RPMI8226 (cell line): ENCODE data around the gene CAPNS1.
"Not testable (repeated sequence)": the region's sequence is repeated elsewhere in the genome, so short reads cannot be mapped to it uniquely, and the experiment has no call there.

Experiments used
- DNase-seq: peaks from one replicate; pipeline ENCODE4 v3.0.0-alpha.2; 2015

Gene CAPNS1

GRCh38 chr19:36151144-36152018 lies 11.5 kb downstream of the CAPNS1 start:
- DNase-seq, result no peak

GRCh38 chr19:36152019-36152351 lies 12.1 kb downstream of the CAPNS1 start:
- DNase-seq, result no peak

- no peak for DNase-seq
Observed at GRCh38 chr19:36152352-36153091, 12.7 kb downstream of the CAPNS1 start, which contains the start of gene COX7A1. TSS of gene COX7A1 (minus strand) at chr19:36152447. CDS start at chr19:36152407, 40 bp downstream.

GRCh38 chr19:36153126-36153525 lies 13.3 kb downstream of the CAPNS1 start:
- DNase-seq, result no peak

GRCh38 chr19:36160821-36161596 lies 21.1 kb downstream of the CAPNS1 start:
- no peak for DNase-seq

GRCh38 chr19:36163813-36164212 lies 23.9 kb downstream of the CAPNS1 start:
- DNase-seq, result no peak

- no peak for DNase-seq
Observed at GRCh38 chr19:36169084-36169760, 29.4 kb downstream of the CAPNS1 start.

- no peak for DNase-seq
Observed at GRCh38 chr19:36172852-36173251, 33.0 kb downstream of the CAPNS1 start.

- DNase-seq, result not testable (repeated sequence)
Observed at GRCh38 chr19:36173846-36174245, 34.0 kb downstream of the CAPNS1 start.

- not testable (repeated sequence) for DNase-seq
Observed at GRCh38 chr19:36179077-36179476, 39.2 kb downstream of the CAPNS1 start.

- DNase-seq, result no peak
Observed at GRCh38 chr19:36182612-36183244, 42.9 kb downstream of the CAPNS1 start.

- DNase-seq, result no peak
Observed at GRCh38 chr19:36183245-36183628, 43.4 kb downstream of the CAPNS1 start.

GRCh38 chr19:36186722-36187121 lies 46.9 kb downstream of the CAPNS1 start:
- not testable (repeated sequence) for DNase-seq

GRCh38 chr19:36196249-36196648 lies 56.4 kb downstream of the CAPNS1 start:
- no peak for DNase-seq

GRCh38 chr19:36198119-36198518 lies 58.3 kb downstream of the CAPNS1 start:
- no peak for DNase-seq
